Upper lobe of right lung (tissue), 1 donor: Measurements from ENCODE around the gene TUBGCP6. TPM values are rescaled to one million over a fixed set of nuclear protein-coding genes. Genes with fewer than 3 reads are reported as not detected.

ENCODE experiments used
- ATAC-seq: fragments of 200-7000 bp; cut with Tn5 transposase; one replicate; pipeline ENCODE4 v1.9.1; 2020; ENCODE audit warnings: mild to moderate bottlenecking, moderate library complexity
- DNase-seq: peaks from one replicate; pipeline ENCODE4 v3.0.0-alpha.2; 2020
- H3K27ac ChIP-seq: fragments of 200-600 bp; one replicate; pipeline ENCODE4 v1.8.0; 2022
- H3K27me3 ChIP-seq: fragments of 200-600 bp; one replicate; pipeline ENCODE4 v1.8.0; 2022; ENCODE audit warnings: mild to moderate bottlenecking
- H3K36me3 ChIP-seq: fragments of 200-600 bp; one replicate; pipeline ENCODE4 v1.8.0; 2022
- H3K4me1 ChIP-seq: fragments of 200-600 bp; one replicate; pipeline ENCODE4 v1.8.0; 2022
- H3K4me3 ChIP-seq: fragments of 200-600 bp; one replicate; pipeline ENCODE4 v1.8.0; 2022; ENCODE audit warnings: mild to moderate bottlenecking
- H3K9me3 ChIP-seq: fragments of 200-600 bp; one replicate; pipeline ENCODE4 v1.8.0; 2022
- CTCF ChIP-seq: fragments of 200-600 bp; IDR thresholded peaks from one replicate; pipeline ENCODE4 v1.8.0; 2022; ENCODE audit warnings: antibody characterized with exemption
- intact Hi-C: fragments of 100-400 bp; cut with DNase I; formaldehyde crosslinking; loops from one replicate; pipeline ENCODE4 v1.11.0; 2022
- long read RNA-seq: library from polyadenylated mRNA; unstranded; transcript quantifications from one replicate; pipeline ENCODE4 v2.0.0, GENCODE V29; 2021
- total RNA-seq: library from RNA; stranded (reverse); fragmentation: NEBNext Ultra II Directional; extraction: Animal tissue kit (Norgen Biotek cat#: 25700); gene quantifications from one replicate; pipeline ENCODE4 v1.2.1, GENCODE V29; 2021
- donor health status: DM: no; HTN: yes; CAD: no; lungs with severe emphysema.

The TUBGCP6 gene
- 51.3 TPM for total RNA-seq
- long read RNA-seq, full-length matches to known transcripts: 6 of 78 reads
- long read RNA-seq, partial matches to known transcripts: 40 of 78 reads
- long read RNA-seq, other reads (novel, unspliced or antisense): 32 of 78 reads

- peak; percentile 98 for DNase-seq
- ATAC-seq: peak; percentile 92
- Histone ChIP-seq H3K27ac (peak within 1 kb of the TSS; percentile 88), H3K27me3 (no peaks in the 10 kb centered on the region), H3K9me3 (no peaks in the 10 kb centered on the region), H3K36me3 (peaks cover 33% of the 10 kb centered on the region), H3K4me3 (peak within 1 kb of the TSS; percentile 87), H3K4me1 (peaks cover 45% of the 10 kb centered on the region)
- TF ChIP-seq CTCF: peak; percentile 21
- intact Hi-C loops: no loop called here
Measured at GRCh38 chr22:50244420-50245213, at the start of gene TUBGCP6. Gene TUBGCP6 (minus strand): TSS chr22:50245023. CDS start chr22:50244459, 564 bp downstream.

- H3K36me3 ChIP-seq: peaks cover 17% of the 10 kb centered on the region
- intact Hi-C loops: no loop called here
- H3K4me3 ChIP-seq: peak overlapping the region; percentile 39
- no peaks in the 10 kb centered on the region for H3K9me3 ChIP-seq
- H3K27me3 ChIP-seq: no peaks in the 10 kb centered on the region
- no peak for ATAC-seq
- DNase-seq: no peak
- H3K27ac ChIP-seq: peak overlapping the region; percentile 91
- H3K4me1 ChIP-seq: peaks cover 74% of the 10 kb centered on the region
- no peak for TF ChIP-seq CTCF
Measured at GRCh38 chr22:50294319-50294656, 49.5 kb upstream of the TUBGCP6 start.

GRCh38 chr22:50293441-50294318 is 48.9 kb upstream of the TUBGCP6 start:
- Histone ChIP-seq H3K4me3 (peak overlapping the region; percentile 39), H3K4me1 (peaks cover 69% of the 10 kb centered on the region), H3K27me3 (no peaks in the 10 kb centered on the region), H3K27ac (peak overlapping the region; percentile 91), H3K9me3 (no peaks in the 10 kb centered on the region), H3K36me3 (peaks cover 23% of the 10 kb centered on the region)
- intact Hi-C loops: no loop called here
- DNase-seq (peak; percentile 92), ATAC-seq (peak; percentile 85)
- no peak for TF ChIP-seq CTCF

GRCh38 chr22:50292643-50293440 is 48.0 kb upstream of the TUBGCP6 start:
- peaks cover 31% of the 10 kb centered on the region for H3K36me3 ChIP-seq
- no peaks in the 10 kb centered on the region for H3K9me3 ChIP-seq
- H3K27ac ChIP-seq: peak overlapping the region; percentile 91
- no peak for TF ChIP-seq CTCF
- intact Hi-C loops: no loop called here
- no peaks in the 10 kb centered on the region for H3K27me3 ChIP-seq
- no peak for ATAC-seq
- H3K4me1 ChIP-seq: peaks cover 61% of the 10 kb centered on the region
- peak overlapping the region; percentile 39 for H3K4me3 ChIP-seq
- DNase-seq: no peak

- H3K4me3 ChIP-seq: no peak overlapping the region
- H3K4me1 ChIP-seq: peaks cover 44% of the 10 kb centered on the region
- no peak overlapping the region for H3K27ac ChIP-seq
- H3K27me3 ChIP-seq: no peaks in the 10 kb centered on the region
- no peaks in the 10 kb centered on the region for H3K9me3 ChIP-seq
- DNase-seq: no peak
- ATAC-seq: no peak
- peaks cover 54% of the 10 kb centered on the region for H3K36me3 ChIP-seq
- intact Hi-C loops: no loop called here
- no peak for TF ChIP-seq CTCF
Measured at GRCh38 chr22:50289942-50290630, 45.3 kb upstream of the TUBGCP6 start.
